Liver (tissue), 9 donors: ENCODE data around the gene PABPN1L. TPM values are rescaled to one million over a fixed set of nuclear protein-coding genes. Genes with fewer than 3 reads are reported as not detected.

ENCODE experiments used
- DNase-seq: peaks from one replicate; pipeline ENCODE4 v3.0.0-alpha.2; 2017; ENCODE audit warnings: low spot score
- H3K27ac ChIP-seq, 2 donors: one replicate each; pipeline ENCODE4 v1.7.0; 2013; ENCODE audit warnings: inconsistent platforms in 2 of 2, low read length in 2 of 2, control low read depth in 1 of 2, low read depth in 1 of 2, mild to moderate bottlenecking in 1 of 2
- H3K27me3 ChIP-seq, 4 donors: one replicate each; pipeline versions ENCODE4 v1.6.1 to v1.7.0; 2013; ENCODE audit warnings: low read length in 3 of 4, inconsistent platforms in 1 of 4, mild to moderate bottlenecking in 1 of 4, moderate library complexity in 1 of 4; ENCODE audit not compliant: control insufficient read depth in 4 of 4, insufficient read depth in 4 of 4
- H3K36me3 ChIP-seq, 4 donors: one replicate each; pipeline versions ENCODE4 v1.6.1 to v1.7.0; 2013; ENCODE audit warnings: low read length in 3 of 4, mild to moderate bottlenecking in 3 of 4, low read depth in 1 of 4, moderate library complexity in 1 of 4; ENCODE audit not compliant: control insufficient read depth in 4 of 4, insufficient read depth in 3 of 4
- H3K4me1 ChIP-seq, 4 donors: one replicate each; pipeline versions ENCODE4 v1.6.1 to v1.7.0; 2013; ENCODE audit warnings: low read length in 3 of 4, mild to moderate bottlenecking in 3 of 4, moderate library complexity in 1 of 4; ENCODE audit not compliant: control insufficient read depth in 4 of 4, insufficient read depth in 4 of 4
- H3K4me3 ChIP-seq, 3 donors: one replicate each; pipeline versions ENCODE4 v1.6.1 to v1.7.0; 2013; ENCODE audit warnings: low read length in 3 of 3, control low read depth in 1 of 3, low read depth in 1 of 3, mild to moderate bottlenecking in 1 of 3
- H3K9ac ChIP-seq, 2 donors: one replicate each; pipeline ENCODE4 v1.7.0; 2013; ENCODE audit warnings: low read length in 2 of 2, mild to moderate bottlenecking in 2 of 2, moderate library complexity in 2 of 2, control low read depth in 1 of 2, low read depth in 1 of 2
- H3K9me3 ChIP-seq, 4 donors: one replicate each; pipeline versions ENCODE4 v1.6.1 to v1.7.0; 2013; ENCODE audit warnings: low read length in 3 of 4; ENCODE audit not compliant: control insufficient read depth in 4 of 4
- CTCF ChIP-seq: fragments of 150-350 bp; IDR thresholded peaks from 2 replicates; pipeline ENCODE4 v1.5.1; 2017; ENCODE audit warnings: improper control_type of control experiment, low read depth, low read length; ENCODE audit not compliant: missing input control
- EGR1 ChIP-seq, 2 donors: IDR thresholded peaks; 2 replicates each; pipeline ENCODE4 v1.6.1; 2016 to 2018; ENCODE audit warnings: antibody characterized with exemption in 2 of 2, low read depth in 2 of 2
- FOXA1 ChIP-seq: IDR thresholded peaks from 2 replicates; pipeline ENCODE4 v1.6.1; 2016; ENCODE audit warnings: antibody characterized with exemption
- FOXA2 ChIP-seq: IDR thresholded peaks from 2 replicates; pipeline ENCODE4 v1.6.1; 2016; ENCODE audit warnings: antibody characterized with exemption
- GABPA ChIP-seq, 2 donors: IDR thresholded peaks in 1 of 2; conservative IDR thresholded peaks in 1 of 2; 2 replicates each; pipeline ENCODE4 v1.6.1; 2016; ENCODE audit warnings: antibody characterized with exemption in 2 of 2, mild to moderate bottlenecking in 1 of 2, moderate library complexity in 1 of 2
- HNF4A ChIP-seq, 2 donors: conservative IDR thresholded peaks; 2 replicates each; pipeline ENCODE4 v1.6.1; 2016; ENCODE audit warnings: antibody characterized with exemption in 2 of 2, mild to moderate bottlenecking in 2 of 2
- MAX ChIP-seq: IDR thresholded peaks from 2 replicates; pipeline ENCODE4 v1.6.1; 2016; ENCODE audit warnings: antibody characterized with exemption
- RAD21 ChIP-seq, 2 donors: IDR thresholded peaks; 2 replicates each; pipeline ENCODE4 v1.6.1; 2016; ENCODE audit warnings: antibody characterized with exemption in 2 of 2, mild to moderate bottlenecking in 2 of 2
- TAF1 ChIP-seq: conservative IDR thresholded peaks from 2 replicates; pipeline ENCODE4 v1.6.1; 2016; ENCODE audit warnings: antibody characterized with exemption, mild to moderate bottlenecking
- WGBS: extraction: QIAGEN DNeasy Blood & Tissue Kit; methylation state at CpG from one replicate; pipeline ENCODE4 v1.1.7; 2013; 5-methylcytosine and 5-hydroxymethylcytosine counted together
- polyA plus RNA-seq, 2 donors: library from polyadenylated mRNA; stranded (reverse) in 1 of 2; unstranded in 1 of 2; fragments of 200-250 nt in 1 of 2; fragments of >200 nt in 1 of 2; fragmentation: Nextera tagmentation in 1 of 2; extraction: Ambion mirVana in 1 of 2; gene quantifications; one replicate each; pipeline versions ENCODE4 v1.2.1 to v1.2.3, GENCODE V29; 2013 to 2015
- total RNA-seq, 2 donors: library from RNA; depleted of rRNA; stranded (reverse); fragments of >200 nt; gene quantifications; one replicate each; pipeline ENCODE4 v1.2.3, GENCODE V29; 2014
- TF ChIP-seq, protein P1 (sequence below): IDR thresholded peaks from 2 replicates; pipeline ENCODE4 v1.6.1; 2016; ENCODE audit warnings: antibody characterized with exemption
- TF ChIP-seq, protein P2 (sequence below): IDR thresholded peaks from 2 replicates; pipeline ENCODE4 v1.6.1; 2016; ENCODE audit warnings: antibody characterized with exemption, mild to moderate bottlenecking
- TF ChIP-seq, protein P3 (sequence below): IDR thresholded peaks from 2 replicates; pipeline ENCODE4 v1.6.1; 2016; ENCODE audit warnings: antibody characterized with exemption
- donor health status: healthy.
- donor health status: healthy.
- donor health status: healthy.
- donor health status: healthy.
- donor health status: healthy.

Gene PABPN1L
- total and polyA plus RNA-seq, 4 donors = 0.09 TPM; not detected in 3

- H3K4me1 ChIP-seq = no peaks in the 10 kb centered on the region
- no peak overlapping the region for H3K27ac ChIP-seq
- no peaks in the 10 kb centered on the region for H3K36me3 ChIP-seq
- DNase-seq = no peak
- H3K4me3 ChIP-seq = no peak overlapping the region
- no peak for TF ChIP-seq HNF4A (conservative IDR thresholded peaks at IDR 0.05)
- TF ChIP-seq, protein P1, sequence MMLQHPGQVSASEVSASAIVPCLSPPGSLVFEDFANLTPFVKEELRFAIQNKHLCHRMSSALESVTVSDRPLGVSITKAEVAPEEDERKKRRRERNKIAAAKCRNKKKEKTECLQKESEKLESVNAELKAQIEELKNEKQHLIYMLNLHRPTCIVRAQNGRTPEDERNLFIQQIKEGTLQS = no peak
- no peak for TF ChIP-seq RAD21 (IDR thresholded peaks at IDR 0.05)
- no peak for TF ChIP-seq TAF1
- TF ChIP-seq CTCF = no peak
- TF ChIP-seq FOXA1 = no peak
- TF ChIP-seq MAX = no peak
- TF ChIP-seq, protein P2, sequence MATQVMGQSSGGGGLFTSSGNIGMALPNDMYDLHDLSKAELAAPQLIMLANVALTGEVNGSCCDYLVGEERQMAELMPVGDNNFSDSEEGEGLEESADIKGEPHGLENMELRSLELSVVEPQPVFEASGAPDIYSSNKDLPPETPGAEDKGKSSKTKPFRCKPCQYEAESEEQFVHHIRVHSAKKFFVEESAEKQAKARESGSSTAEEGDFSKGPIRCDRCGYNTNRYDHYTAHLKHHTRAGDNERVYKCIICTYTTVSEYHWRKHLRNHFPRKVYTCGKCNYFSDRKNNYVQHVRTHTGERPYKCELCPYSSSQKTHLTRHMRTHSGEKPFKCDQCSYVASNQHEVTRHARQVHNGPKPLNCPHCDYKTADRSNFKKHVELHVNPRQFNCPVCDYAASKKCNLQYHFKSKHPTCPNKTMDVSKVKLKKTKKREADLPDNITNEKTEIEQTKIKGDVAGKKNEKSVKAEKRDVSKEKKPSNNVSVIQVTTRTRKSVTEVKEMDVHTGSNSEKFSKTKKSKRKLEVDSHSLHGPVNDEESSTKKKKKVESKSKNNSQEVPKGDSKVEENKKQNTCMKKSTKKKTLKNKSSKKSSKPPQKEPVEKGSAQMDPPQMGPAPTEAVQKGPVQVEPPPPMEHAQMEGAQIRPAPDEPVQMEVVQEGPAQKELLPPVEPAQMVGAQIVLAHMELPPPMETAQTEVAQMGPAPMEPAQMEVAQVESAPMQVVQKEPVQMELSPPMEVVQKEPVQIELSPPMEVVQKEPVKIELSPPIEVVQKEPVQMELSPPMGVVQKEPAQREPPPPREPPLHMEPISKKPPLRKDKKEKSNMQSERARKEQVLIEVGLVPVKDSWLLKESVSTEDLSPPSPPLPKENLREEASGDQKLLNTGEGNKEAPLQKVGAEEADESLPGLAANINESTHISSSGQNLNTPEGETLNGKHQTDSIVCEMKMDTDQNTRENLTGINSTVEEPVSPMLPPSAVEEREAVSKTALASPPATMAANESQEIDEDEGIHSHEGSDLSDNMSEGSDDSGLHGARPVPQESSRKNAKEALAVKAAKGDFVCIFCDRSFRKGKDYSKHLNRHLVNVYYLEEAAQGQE = no peak
- TF ChIP-seq, protein P3, sequence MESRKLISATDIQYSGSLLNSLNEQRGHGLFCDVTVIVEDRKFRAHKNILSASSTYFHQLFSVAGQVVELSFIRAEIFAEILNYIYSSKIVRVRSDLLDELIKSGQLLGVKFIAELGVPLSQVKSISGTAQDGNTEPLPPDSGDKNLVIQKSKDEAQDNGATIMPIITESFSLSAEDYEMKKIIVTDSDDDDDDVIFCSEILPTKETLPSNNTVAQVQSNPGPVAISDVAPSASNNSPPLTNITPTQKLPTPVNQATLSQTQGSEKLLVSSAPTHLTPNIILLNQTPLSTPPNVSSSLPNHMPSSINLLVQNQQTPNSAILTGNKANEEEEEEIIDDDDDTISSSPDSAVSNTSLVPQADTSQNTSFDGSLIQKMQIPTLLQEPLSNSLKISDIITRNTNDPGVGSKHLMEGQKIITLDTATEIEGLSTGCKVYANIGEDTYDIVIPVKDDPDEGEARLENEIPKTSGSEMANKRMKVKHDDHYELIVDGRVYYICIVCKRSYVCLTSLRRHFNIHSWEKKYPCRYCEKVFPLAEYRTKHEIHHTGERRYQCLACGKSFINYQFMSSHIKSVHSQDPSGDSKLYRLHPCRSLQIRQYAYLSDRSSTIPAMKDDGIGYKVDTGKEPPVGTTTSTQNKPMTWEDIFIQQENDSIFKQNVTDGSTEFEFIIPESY = no peak
- TF ChIP-seq GABPA (IDR thresholded peaks at IDR 0.05 in 1 of 2, conservative IDR thresholded peaks at IDR 0.05 in 1 of 2) = no peak
- no peak for TF ChIP-seq FOXA2
- TF ChIP-seq EGR1 (IDR thresholded peaks at IDR 0.05; ENCODE audit: low read depth in 2 of 2) = no peak
- no peaks in the 10 kb centered on the region for H3K9me3 ChIP-seq
- no peak overlapping the region for H3K9ac ChIP-seq
- 58% methylated on average over 26 of the region's 26 CpGs for WGBS
- no peaks in the 10 kb centered on the region for H3K27me3 ChIP-seq
Measured at GRCh38 chr16:88910284-88911135, 44.0 kb upstream of the PABPN1L start.
